Stimulated activated naive CD8-positive, alpha-beta T cell treated with anti-CD3 and anti-CD28 coated beads, Interleukin-15, Interleukin-2, amounts not matched to agents 100 ng/mL and 50 ng/mL, for 24 hours (primary cell): ENCODE results near the gene CREB3.

Experiments
- H3K27ac Mint-ChIP-seq: one replicate; pipeline ENCODE4 v1.8.0; 2021; ENCODE audit warnings: mild to moderate bottlenecking, mixed read lengths
- H3K27me3 Mint-ChIP-seq: one replicate; pipeline ENCODE4 v1.8.0; 2021; ENCODE audit warnings: mixed read lengths
- H3K36me3 Mint-ChIP-seq: one replicate; pipeline ENCODE4 v1.8.0; 2021; ENCODE audit warnings: low read depth, mixed read lengths
- H3K4me1 Mint-ChIP-seq: one replicate; pipeline ENCODE4 v1.8.0; 2021; ENCODE audit warnings: low read depth, mixed read lengths
- H3K4me3 Mint-ChIP-seq: one replicate; pipeline ENCODE4 v1.8.0; 2021; ENCODE audit warnings: mild to moderate bottlenecking, mixed read lengths
- H3K9me3 Mint-ChIP-seq: one replicate; pipeline ENCODE4 v1.8.0; 2021; ENCODE audit warnings: mixed read lengths

The CREB3 gene

DNA sequence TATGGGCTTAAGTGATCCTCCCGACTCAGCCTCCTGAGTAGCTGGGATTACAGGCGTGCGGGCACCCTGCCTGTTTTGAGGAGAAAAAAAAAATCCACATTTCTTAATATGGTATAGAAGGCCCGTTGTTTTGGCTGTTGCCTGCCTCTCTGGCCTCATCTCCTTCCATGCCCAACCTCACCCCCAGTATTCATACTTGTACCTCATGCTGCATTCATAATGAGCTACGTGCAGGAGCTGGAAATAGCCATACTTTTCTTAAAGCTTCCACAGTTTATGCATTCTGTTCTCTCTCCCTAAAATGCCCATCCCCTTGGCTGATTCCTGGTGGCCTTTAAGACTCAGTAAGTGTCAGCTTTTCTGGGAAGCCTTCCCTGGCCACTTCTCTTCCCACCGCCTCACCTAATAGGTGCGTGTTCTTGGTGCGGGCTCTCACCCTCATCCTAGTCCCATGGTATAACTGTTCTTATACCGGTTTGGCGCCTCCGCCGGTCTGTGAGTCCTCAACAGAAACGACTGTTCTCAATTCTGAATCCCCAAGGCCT, 40.6 kb upstream of the CREB3 start:
- H3K4me3 Mint-ChIP-seq, result peak overlapping the region; percentile 8
- peaks cover 38% of the 10 kb centered on the region for H3K4me1 Mint-ChIP-seq
- H3K36me3 Mint-ChIP-seq, result peaks cover 6% of the 10 kb centered on the region
- peak overlapping the region; percentile 81 for H3K27ac Mint-ChIP-seq
- no peaks in the 10 kb centered on the region for H3K27me3 Mint-ChIP-seq
- no peaks in the 10 kb centered on the region for H3K9me3 Mint-ChIP-seq

DNA sequence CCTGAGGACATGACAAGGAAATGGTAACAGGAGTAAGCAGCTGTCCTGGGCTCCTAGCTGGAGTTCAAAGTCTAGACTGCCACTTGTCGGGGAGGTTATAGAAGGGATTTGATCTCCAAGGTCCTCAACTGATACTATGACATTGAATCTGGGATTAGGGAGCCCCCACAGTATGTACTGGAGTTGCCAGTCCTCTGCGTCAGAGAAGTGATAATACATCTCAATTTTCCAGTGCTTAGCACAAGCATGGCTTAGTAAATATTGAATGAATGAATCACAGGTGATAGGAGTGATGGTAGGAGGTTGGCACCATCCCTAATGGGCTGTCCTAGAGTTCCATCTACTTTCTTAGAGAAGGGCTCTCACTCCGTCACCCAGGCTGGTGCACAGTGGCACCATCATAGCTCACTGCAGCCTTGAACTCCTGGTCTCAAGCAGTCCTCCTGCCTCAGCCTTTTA, 36.5 kb upstream of the CREB3 start:
- H3K4me3 Mint-ChIP-seq, result no peak overlapping the region
- H3K36me3 Mint-ChIP-seq, result peaks cover 25% of the 10 kb centered on the region
- H3K27me3 Mint-ChIP-seq, result no peaks in the 10 kb centered on the region
- H3K9me3 Mint-ChIP-seq, result no peaks in the 10 kb centered on the region
- no peak overlapping the region for H3K27ac Mint-ChIP-seq
- H3K4me1 Mint-ChIP-seq, result peaks cover 19% of the 10 kb centered on the region

DNA sequence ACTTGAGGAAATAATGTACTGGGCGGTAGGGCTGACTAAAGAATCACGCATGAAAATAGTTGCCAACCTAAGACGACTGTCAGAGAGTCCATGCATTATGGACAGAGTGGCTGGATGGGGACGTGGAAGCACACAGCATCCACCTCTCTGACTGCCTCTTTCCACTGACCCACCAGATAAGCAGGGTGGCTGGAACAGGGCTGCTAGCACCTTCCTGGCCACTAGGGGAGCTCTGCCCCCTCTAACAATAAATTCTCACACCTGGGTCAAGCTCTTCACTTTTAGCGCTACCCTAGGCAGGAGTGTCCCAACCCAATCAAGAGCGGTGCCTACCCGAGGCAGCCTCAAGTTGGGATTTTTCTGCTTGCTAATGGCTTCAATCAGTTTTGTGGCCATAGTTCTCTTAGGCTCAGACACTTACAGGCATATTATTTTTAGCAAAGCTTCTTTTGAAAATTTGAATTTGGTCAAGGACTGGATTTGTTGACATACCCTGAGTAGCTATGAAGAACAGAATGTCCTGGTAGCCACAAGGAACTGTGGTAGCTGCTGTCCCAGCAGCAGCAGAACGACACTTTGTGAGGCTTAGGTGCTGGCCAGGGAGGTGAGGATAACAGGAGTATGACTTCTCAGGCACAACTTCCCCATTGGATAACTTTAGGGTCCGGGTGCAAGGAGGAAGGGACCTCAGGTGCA, 35.8 kb upstream of the CREB3 start:
- H3K36me3 Mint-ChIP-seq, result peaks cover 25% of the 10 kb centered on the region
- H3K4me1 Mint-ChIP-seq, result peaks cover 12% of the 10 kb centered on the region
- H3K9me3 Mint-ChIP-seq, result no peaks in the 10 kb centered on the region
- no peaks in the 10 kb centered on the region for H3K27me3 Mint-ChIP-seq
- H3K27ac Mint-ChIP-seq, result no peak overlapping the region
- H3K4me3 Mint-ChIP-seq, result no peak overlapping the region

DNA sequence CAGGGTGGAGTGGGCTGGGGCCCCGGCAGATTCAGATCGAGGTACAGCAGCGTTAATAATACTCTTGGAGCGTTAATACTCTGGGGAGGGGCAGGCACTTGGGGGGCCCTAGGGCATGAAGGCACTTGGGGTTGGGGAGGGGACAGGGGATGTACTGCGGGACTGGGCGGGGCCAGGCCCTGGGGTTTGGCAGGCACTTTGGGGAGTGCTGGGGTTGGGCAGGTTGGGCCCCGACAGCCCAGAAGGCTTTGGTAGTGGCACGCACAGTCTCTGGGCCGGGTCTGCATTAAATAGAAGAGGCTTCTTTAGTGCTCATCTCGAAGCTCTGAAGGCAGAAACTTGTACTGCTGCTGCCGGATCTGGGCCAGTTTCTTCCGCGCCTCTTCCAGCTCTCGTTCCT, 35.0 kb upstream of the CREB3 start:
- Mint-ChIP-seq H3K4me1 (peaks cover 9% of the 10 kb centered on the region), H3K36me3 (peaks cover 25% of the 10 kb centered on the region), H3K4me3 (no peak overlapping the region), H3K27me3 (no peaks in the 10 kb centered on the region), H3K27ac (no peak overlapping the region), H3K9me3 (no peaks in the 10 kb centered on the region)

DNA sequence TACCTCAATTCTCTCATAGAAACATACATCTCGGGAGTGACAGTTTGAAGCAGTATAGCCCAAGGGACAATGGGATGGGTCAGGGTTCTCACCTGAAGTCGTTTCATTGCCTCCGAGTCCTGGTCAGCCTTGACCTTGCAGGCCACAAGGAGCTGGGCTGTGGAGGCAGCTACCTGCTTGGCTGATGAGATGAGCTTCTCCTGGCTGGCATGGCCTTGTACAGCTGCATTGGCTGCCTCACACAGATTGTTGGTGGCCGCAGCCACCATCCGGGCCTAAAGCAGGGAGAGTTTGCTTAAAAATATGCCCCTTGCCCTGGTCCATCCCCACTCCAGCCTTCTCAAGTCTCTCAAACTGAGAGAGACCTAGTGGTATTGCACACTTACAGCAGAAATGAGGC, 34.2 kb upstream of the CREB3 start:
- Mint-ChIP-seq H3K27me3 (no peaks in the 10 kb centered on the region), H3K4me3 (no peak overlapping the region), H3K27ac (no peak overlapping the region), H3K36me3 (peaks cover 32% of the 10 kb centered on the region), H3K9me3 (no peaks in the 10 kb centered on the region), H3K4me1 (peaks cover 9% of the 10 kb centered on the region)

DNA sequence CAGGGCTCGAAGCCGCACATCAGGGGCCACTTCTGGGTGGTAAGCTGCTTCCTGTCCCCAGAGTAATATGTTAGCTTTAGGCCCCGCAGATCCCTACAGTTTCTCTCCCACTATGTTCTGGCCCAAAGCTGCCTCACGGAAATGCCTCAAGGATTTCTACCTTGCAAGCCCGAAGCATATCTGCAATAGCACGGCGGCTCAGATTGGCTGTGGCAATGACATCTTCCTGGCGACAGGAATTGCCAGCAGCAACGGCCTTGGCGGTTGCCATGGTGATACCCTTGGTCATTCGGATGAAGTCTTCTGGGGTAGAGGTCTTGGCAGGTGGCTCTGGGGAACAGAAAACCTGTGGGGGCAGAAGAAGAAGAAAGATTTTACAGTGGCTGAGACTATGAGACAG, 32.4 kb upstream of the CREB3 start:
- Mint-ChIP-seq H3K27ac (no peak overlapping the region), H3K9me3 (no peaks in the 10 kb centered on the region), H3K4me3 (no peak overlapping the region), H3K27me3 (no peaks in the 10 kb centered on the region), H3K4me1 (peaks cover 9% of the 10 kb centered on the region), H3K36me3 (peaks cover 50% of the 10 kb centered on the region)

DNA sequence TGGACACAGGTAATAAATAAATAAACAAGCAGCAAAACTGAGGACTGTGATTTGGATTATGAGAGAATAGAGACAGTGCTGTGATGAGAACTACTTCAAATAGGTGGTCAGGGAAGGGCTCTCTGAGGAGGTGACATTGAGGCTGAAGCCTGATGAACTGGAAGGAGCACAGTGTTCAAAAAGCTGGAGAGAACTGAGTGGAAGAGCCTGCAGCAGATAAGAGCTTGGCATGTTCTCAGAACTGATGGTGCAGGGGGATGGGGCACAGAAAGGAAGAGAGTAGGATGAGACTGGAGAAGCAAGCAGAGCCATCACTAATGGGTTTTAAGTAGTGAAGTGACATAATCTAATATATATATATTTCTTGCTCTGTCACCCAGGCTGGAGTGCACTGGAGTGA, 31.5 kb upstream of the CREB3 start:
- no peak overlapping the region for H3K4me3 Mint-ChIP-seq
- H3K27ac Mint-ChIP-seq, result no peak overlapping the region
- peaks cover 51% of the 10 kb centered on the region for H3K36me3 Mint-ChIP-seq
- no peaks in the 10 kb centered on the region for H3K9me3 Mint-ChIP-seq
- H3K27me3 Mint-ChIP-seq, result no peaks in the 10 kb centered on the region
- peaks cover 9% of the 10 kb centered on the region for H3K4me1 Mint-ChIP-seq

GRCh38 chr9:35702696-35703095, 29.8 kb upstream of the CREB3 start:
- no peak overlapping the region for H3K27ac Mint-ChIP-seq
- H3K27me3 Mint-ChIP-seq, result no peaks in the 10 kb centered on the region
- H3K9me3 Mint-ChIP-seq, result no peaks in the 10 kb centered on the region
- no peaks in the 10 kb centered on the region for H3K4me1 Mint-ChIP-seq
- H3K36me3 Mint-ChIP-seq, result peaks cover 50% of the 10 kb centered on the region
- H3K4me3 Mint-ChIP-seq, result no peak overlapping the region

DNA sequence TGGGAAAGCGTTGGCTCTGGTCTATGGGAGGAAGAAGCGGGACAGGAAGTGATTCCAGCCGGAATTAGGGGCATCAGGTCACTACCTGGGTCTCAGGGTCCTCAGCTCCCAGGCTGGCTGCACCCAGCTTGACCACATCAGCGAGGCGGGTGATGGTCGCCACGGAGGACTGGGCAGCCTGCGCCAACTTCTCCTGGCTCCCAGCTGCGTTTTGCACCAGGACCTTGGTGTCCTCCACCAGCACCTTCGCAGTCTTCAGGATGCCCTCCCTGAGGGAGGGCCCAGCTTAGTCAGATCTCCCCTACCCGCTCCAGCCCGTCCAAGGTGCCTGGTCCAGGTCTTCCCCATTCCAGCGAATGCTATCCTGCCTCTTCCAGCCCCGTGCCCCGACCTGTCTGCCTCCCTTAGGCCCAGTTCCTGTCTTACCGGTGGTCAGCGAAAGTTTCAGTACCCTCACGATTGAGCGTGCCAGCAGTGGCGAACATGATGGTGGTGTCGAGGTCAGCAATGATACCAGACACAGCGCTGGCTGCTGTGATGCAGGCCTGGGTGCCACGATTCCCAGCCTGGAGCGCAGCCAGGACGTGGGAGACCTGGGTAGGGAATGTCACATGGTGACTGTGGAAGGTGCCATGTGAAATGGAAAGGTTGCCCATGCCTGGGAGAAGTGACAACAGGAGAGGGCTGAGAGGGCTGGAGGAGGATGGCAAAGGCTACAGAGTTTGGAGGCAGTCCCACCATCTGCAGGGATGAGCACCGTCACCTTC, 28.4 kb upstream of the CREB3 start:
- no peaks in the 10 kb centered on the region for H3K9me3 Mint-ChIP-seq
- no peaks in the 10 kb centered on the region for H3K27me3 Mint-ChIP-seq
- no peaks in the 10 kb centered on the region for H3K4me1 Mint-ChIP-seq
- H3K4me3 Mint-ChIP-seq, result no peak overlapping the region
- no peak overlapping the region for H3K27ac Mint-ChIP-seq
- H3K36me3 Mint-ChIP-seq, result peaks cover 53% of the 10 kb centered on the region

DNA sequence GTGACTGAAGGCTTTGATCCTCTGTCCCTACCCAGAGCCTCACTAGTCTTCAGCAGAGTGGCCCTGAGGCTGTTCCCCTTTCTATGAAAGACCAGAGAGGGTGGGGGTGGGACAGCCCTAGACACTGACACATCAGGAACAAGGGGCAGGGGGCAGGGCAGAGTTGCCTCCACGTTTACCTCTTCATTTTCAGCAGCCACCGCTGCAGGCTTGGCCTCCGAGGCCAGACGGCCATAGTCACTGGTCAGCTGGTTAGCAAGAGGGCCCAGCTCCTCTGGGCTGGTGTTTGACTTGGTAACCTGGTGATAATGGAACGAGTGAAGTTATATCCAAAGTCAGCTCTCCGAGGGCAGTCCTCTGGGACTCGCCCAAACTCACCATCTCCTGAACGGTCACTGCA, 27.1 kb upstream of the CREB3 start:
- Mint-ChIP-seq H3K4me1 (no peaks in the 10 kb centered on the region), H3K9me3 (no peaks in the 10 kb centered on the region), H3K4me3 (no peak overlapping the region), H3K27ac (no peak overlapping the region), H3K27me3 (no peaks in the 10 kb centered on the region), H3K36me3 (peaks cover 59% of the 10 kb centered on the region)

DNA sequence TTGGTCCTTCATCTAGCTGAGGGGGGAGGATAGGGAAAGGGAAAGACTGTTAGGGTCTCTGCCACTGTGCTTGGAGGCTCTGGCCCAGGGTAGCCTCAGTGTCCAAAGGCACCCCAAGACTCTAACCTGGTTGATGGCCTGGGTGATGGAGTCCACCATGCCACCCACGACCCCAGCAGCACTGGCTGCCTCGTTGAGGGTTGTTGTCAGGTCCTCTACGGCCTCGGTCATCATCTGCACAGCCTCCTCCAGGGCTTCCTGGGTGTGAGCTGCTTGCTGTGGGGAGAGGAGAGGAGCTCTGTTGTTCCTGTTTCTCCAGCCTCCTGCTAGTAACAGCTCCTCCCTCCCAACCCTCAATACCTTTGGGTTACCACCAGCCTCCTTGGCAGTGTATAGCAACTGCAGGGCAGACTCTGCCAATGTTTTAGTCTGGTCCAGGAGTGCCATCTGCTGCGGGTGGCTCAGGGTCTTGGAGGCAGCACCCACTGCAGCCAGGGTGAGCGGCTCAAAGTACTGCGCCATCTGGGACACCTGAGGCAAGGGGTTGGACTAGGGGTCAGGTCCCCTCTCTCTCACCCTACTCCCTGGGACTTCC, 26.5 kb upstream of the CREB3 start:
- Mint-ChIP-seq H3K9me3 (no peaks in the 10 kb centered on the region), H3K4me1 (no peaks in the 10 kb centered on the region), H3K27me3 (no peaks in the 10 kb centered on the region), H3K4me3 (no peak overlapping the region), H3K36me3 (peaks cover 65% of the 10 kb centered on the region), H3K27ac (no peak overlapping the region)

- no peaks in the 10 kb centered on the region for H3K4me1 Mint-ChIP-seq
- peaks cover 73% of the 10 kb centered on the region for H3K36me3 Mint-ChIP-seq
- H3K4me3 Mint-ChIP-seq, result no peak overlapping the region
- no peaks in the 10 kb centered on the region for H3K27me3 Mint-ChIP-seq
- no peak overlapping the region for H3K27ac Mint-ChIP-seq
- no peaks in the 10 kb centered on the region for H3K9me3 Mint-ChIP-seq
Measured at GRCh38 chr9:35706951-35707350, 25.5 kb upstream of the CREB3 start.

GRCh38 chr9:35708146-35708545, 24.3 kb upstream of the CREB3 start:
- Mint-ChIP-seq H3K27me3 (no peaks in the 10 kb centered on the region), H3K36me3 (peaks cover 74% of the 10 kb centered on the region), H3K4me3 (no peak overlapping the region), H3K9me3 (no peaks in the 10 kb centered on the region), H3K27ac (no peak overlapping the region), H3K4me1 (no peaks in the 10 kb centered on the region)

DNA sequence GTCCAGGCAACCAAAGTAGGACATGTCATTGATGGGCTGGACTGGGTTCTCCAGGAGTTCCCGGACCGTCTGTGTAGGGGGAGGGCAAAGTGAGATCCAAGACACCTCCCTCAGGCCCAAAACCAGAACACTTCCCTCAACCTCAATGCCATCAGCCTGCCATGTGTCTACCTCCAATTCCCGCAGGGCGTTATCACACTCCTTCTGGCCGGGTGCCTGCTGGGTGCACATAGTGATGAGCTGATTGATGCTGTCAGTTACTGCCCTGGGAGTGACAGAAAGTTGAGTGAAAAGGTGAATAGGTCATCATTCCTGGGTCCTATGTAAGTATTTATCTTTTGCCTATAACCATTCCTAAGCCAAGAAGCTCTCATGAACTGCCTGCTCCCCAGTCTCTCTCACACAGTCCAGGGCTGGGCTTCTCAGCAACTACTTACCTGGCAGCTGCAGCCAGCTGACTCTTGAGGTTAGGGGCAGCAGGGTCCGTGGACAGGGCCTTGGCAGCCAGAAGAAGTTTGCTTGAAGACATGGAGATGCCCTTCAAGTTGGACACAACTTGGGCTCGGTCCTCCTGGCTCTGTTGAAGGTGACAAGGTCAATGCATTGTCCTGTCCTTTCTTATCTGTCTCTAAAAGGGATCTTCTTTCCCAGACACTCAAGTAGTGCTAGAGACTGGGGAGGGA, 21.5 kb upstream of the CREB3 start:
- no peak overlapping the region for H3K27ac Mint-ChIP-seq

More for the DNA sequence above, 21.5 kb upstream of the CREB3 start:
- H3K27me3 Mint-ChIP-seq, result no peaks in the 10 kb centered on the region
- H3K4me3 Mint-ChIP-seq, result no peak overlapping the region
- H3K9me3 Mint-ChIP-seq, result no peaks in the 10 kb centered on the region
- peaks cover 82% of the 10 kb centered on the region for H3K36me3 Mint-ChIP-seq
- no peaks in the 10 kb centered on the region for H3K4me1 Mint-ChIP-seq
